Skeletal muscle cell (primary cell): Measurements from ENCODE around the gene EFCAB6.

Source experiments
- DNase-seq: peaks from one replicate; pipeline ENCODE4 v3.0.0-alpha.2; 2010; ENCODE audit warnings: low read depth
- H3K4me3 ChIP-seq: 2 replicates; pipeline ENCODE4 v1.5.1; 2011; ENCODE audit warnings: low read depth, mild to moderate bottlenecking, control low read depth, low read length, moderate library complexity

EFCAB6 gene

GRCh38 chr22:43628250-43628649 lies 183.9 kb downstream of the EFCAB6 start:
- no peak for DNase-seq

GRCh38 chr22:43627485-43628213 lies 184.5 kb downstream of the EFCAB6 start:
- H3K4me3 ChIP-seq: no peak overlapping the region
- DNase-seq: no peak

More at GRCh38 chr22:43628250-43628649, 183.9 kb downstream of the EFCAB6 start:
- no peak overlapping the region for H3K4me3 ChIP-seq

GRCh38 chr22:43625242-43625641 lies 186.9 kb downstream of the EFCAB6 start:
- DNase-seq: no peak

GRCh38 chr22:43624144-43624998 lies 187.7 kb downstream of the EFCAB6 start:
- H3K4me3 ChIP-seq: no peak overlapping the region
- no peak for DNase-seq

More at GRCh38 chr22:43625242-43625641, 186.9 kb downstream of the EFCAB6 start:
- H3K4me3 ChIP-seq: no peak overlapping the region

- no peak overlapping the region for H3K4me3 ChIP-seq
- DNase-seq: no peak
These were observed 189.2 kb downstream of the EFCAB6 start for GRCh38 chr22:43622886-43623285.

GRCh38 chr22:43620197-43620596 lies 191.9 kb downstream of the EFCAB6 start:
- DNase-seq: no peak

GRCh38 chr22:43618517-43618916 lies 193.6 kb downstream of the EFCAB6 start:
- H3K4me3 ChIP-seq: no peak overlapping the region
- no peak for DNase-seq

More at GRCh38 chr22:43620197-43620596, 191.9 kb downstream of the EFCAB6 start:
- no peak overlapping the region for H3K4me3 ChIP-seq

- no peak for DNase-seq
- H3K4me3 ChIP-seq: no peak overlapping the region
These were observed 195.5 kb downstream of the EFCAB6 start for GRCh38 chr22:43616645-43617044.

- no peak overlapping the region for H3K4me3 ChIP-seq
- DNase-seq: no peak
These were observed 211.8 kb downstream of the EFCAB6 start for GRCh38 chr22:43600265-43600664.

GRCh38 chr22:43592476-43592875 lies 219.6 kb downstream of the EFCAB6 start:
- no peak for DNase-seq
- no peak overlapping the region for H3K4me3 ChIP-seq

GRCh38 chr22:43591380-43591779 lies 220.7 kb downstream of the EFCAB6 start:
- DNase-seq: no peak
- no peak overlapping the region for H3K4me3 ChIP-seq

- no peak for DNase-seq
- no peak overlapping the region for H3K4me3 ChIP-seq
These were observed 224.5 kb downstream of the EFCAB6 start for GRCh38 chr22:43587574-43587973.

GRCh38 chr22:43583501-43583900 lies 228.6 kb downstream of the EFCAB6 start:
- H3K4me3 ChIP-seq: no peak overlapping the region
- DNase-seq: no peak

- DNase-seq: no peak
- no peak overlapping the region for H3K4me3 ChIP-seq
These were observed 229.7 kb downstream of the EFCAB6 start for GRCh38 chr22:43582394-43582793.

- no peak overlapping the region for H3K4me3 ChIP-seq
These were observed 231.8 kb downstream of the EFCAB6 start for GRCh38 chr22:43580271-43580750.

GRCh38 chr22:43574738-43575137 lies 237.4 kb downstream of the EFCAB6 start:
- H3K4me3 ChIP-seq: no peak overlapping the region
- DNase-seq: no peak

More at GRCh38 chr22:43580271-43580750, 231.8 kb downstream of the EFCAB6 start:
- DNase-seq: no peak

GRCh38 chr22:43572710-43573109 lies 239.4 kb downstream of the EFCAB6 start:
- H3K4me3 ChIP-seq: no peak overlapping the region
- DNase-seq: no peak

- H3K4me3 ChIP-seq: no peak overlapping the region
- no peak for DNase-seq
These were observed 240.9 kb downstream of the EFCAB6 start for GRCh38 chr22:43571181-43571580.

- no peak overlapping the region for H3K4me3 ChIP-seq
- no peak for DNase-seq
These were observed 241.5 kb downstream of the EFCAB6 start for GRCh38 chr22:43570531-43571165.

GRCh38 chr22:43569111-43569510 lies 243.0 kb downstream of the EFCAB6 start:
- DNase-seq: no peak
- no peak overlapping the region for H3K4me3 ChIP-seq
